Choroid plexus epithelial cell (primary cell): Measurements from ENCODE around the gene OR3A3.
"Not testable (repeated sequence)": the region's sequence is repeated elsewhere in the genome, so short reads cannot be mapped to it uniquely, and the experiment has no call there.

Experiments used
- DNase-seq: peaks from one replicate; pipeline ENCODE4 v3.0.0-alpha.2; 2010; ENCODE audit warnings: low read depth
- H3K4me3 ChIP-seq: 2 replicates; pipeline ENCODE4 v1.5.1; 2011; ENCODE audit warnings: low read depth, mild to moderate bottlenecking, control low read depth, low read length, moderate library complexity
- TF ChIP-seq, protein P1 (sequence below): conservative IDR thresholded peaks from 2 replicates; pipeline ENCODE4 v1.5.1; 2011; ENCODE audit warnings: low read depth, mild to moderate bottlenecking, control low read depth, inconsistent platforms, low read length, moderate library complexity

OR3A3 gene

DNA sequence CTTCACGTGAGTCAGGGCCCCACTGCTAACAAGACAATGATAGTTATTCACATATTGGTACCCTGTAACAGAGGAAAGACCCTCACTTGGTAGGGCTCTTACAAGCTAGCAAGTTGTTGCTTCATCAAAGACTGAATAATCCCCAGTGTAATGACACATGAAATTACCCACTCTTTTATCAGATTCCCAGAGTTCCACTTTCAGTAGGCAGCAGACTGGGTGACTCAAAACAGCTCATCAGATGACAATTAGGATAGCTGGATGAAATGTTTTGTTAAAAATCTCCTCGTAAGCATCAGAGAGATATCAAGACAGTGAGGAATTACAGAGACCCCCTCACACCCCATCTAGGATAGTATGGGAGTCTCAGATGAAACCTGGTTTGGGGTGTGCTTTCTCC lies 29.3 kb downstream of the OR3A3 start:
- H3K4me3 ChIP-seq: no peak overlapping the region
- DNase-seq: no peak
- TF ChIP-seq, protein P1, sequence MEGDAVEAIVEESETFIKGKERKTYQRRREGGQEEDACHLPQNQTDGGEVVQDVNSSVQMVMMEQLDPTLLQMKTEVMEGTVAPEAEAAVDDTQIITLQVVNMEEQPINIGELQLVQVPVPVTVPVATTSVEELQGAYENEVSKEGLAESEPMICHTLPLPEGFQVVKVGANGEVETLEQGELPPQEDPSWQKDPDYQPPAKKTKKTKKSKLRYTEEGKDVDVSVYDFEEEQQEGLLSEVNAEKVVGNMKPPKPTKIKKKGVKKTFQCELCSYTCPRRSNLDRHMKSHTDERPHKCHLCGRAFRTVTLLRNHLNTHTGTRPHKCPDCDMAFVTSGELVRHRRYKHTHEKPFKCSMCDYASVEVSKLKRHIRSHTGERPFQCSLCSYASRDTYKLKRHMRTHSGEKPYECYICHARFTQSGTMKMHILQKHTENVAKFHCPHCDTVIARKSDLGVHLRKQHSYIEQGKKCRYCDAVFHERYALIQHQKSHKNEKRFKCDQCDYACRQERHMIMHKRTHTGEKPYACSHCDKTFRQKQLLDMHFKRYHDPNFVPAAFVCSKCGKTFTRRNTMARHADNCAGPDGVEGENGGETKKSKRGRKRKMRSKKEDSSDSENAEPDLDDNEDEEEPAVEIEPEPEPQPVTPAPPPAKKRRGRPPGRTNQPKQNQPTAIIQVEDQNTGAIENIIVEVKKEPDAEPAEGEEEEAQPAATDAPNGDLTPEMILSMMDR: no peak

DNA sequence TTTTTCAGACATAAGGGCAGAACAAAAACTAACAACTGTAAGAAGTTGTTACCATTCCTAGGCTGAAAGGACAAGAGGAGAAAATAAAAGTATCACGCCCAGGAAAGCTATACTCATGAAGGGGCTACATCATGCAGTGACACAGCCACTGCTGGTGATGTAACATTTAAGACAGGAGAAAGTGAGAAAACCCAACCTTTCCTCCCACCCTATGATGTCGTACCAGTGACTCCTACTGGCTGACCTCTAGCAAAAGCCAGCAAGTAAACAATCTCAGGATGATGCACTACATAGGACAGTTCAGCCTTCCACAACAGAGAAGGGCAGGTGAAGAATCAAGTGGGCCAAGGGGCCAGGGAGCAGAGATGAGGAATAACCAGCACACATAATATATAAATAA lies 36.5 kb downstream of the OR3A3 start:
- peak; percentile 0 for DNase-seq
- no peak overlapping the region for H3K4me3 ChIP-seq
- TF ChIP-seq, protein P1: no peak

DNA sequence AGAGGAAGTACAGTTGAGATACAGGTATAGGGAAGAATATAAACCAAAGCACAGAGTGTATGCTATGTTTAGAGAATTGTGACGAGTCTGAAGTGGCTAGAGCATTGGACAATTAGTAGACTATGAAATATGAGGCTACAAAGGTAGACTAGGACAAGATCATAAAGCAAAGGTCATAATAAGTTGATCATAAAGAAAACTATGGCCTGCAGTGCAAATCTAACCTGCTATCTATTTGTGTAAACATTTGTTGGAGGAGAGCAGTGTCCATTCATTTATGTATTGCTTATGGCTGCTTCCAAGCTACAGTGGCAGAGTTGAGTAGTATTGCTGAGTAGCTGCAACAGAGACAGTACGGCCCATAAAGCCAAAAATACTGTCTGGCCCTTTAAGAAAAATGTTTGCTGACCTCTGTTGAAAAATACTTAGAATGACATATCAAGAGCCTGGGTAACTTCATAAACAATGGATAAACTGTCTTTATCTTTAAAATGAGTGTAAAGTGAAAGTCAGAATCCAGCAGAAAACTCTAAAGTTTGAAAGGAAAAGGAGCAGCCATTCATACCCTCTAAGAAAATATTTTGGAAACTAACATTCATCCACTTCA lies 37.0 kb downstream of the OR3A3 start:
- H3K4me3 ChIP-seq: no peak overlapping the region
- peak; percentile 5 for DNase-seq
- TF ChIP-seq, protein P1: no peak

DNA sequence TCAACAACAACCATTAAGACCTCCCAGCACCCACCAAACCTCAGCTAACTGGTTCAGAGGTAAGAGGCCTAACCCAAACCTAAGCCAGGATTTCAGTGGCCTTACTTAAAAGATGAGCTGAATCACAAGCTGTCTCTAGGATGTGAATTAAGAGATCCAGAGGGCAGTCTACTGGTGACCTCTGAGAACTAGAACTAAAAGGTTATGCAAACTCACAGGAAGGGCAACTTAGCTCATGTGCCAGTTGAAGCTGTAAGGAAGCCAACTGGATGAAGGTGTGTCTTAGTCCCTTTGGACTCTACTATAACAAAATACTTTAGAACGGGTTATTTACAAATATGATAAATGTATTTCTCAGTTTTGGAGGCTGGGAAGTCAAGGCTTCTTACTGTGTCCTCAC lies 55.2 kb downstream of the OR3A3 start:
- not testable (repeated sequence) for DNase-seq, H3K4me3 ChIP-seq

DNA sequence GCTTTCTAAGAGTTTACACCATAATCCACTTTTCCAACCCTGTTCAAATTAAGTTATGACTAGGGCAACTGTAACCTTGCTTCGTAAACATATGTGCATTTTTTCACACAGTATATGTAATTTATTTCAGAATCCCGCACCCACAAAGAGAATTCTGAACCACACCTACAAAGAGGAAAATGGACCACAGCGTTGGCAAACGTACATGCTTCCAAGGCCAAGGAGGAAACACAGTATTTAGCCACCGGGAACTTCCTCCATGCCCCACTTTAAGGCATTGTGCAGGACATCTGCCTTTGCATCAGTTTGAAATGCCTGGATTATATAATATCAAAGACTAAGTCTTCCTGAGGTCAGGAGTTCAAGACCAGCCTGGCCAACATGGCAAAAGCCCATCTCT lies 58.4 kb downstream of the OR3A3 start:
- TF ChIP-seq, protein P1: no peak
- H3K4me3 ChIP-seq: no peak overlapping the region

DNA sequence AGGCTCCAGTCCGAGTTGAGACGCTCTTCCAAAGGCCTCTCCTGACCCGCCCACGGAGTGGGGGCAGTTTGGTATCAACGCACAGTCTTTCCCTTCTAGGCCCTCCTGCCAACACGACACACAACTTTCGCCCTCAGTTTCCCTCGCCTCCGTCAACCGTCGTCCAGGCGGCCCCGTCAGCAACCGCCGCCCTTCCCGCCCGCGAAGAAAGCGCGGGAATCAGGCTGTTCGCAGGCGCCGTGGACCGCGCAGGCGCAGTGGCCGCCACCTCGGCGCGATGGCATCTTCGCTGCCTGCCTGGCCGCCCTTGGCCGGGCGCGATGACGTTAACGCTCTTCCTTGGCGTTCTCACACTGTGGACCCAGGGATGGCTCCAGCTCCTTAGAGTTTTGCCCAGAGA lies 60.4 kb downstream of the OR3A3 start, which contains the start of gene SPATA22:
Gene SPATA22, minus strand, starts transcription at position 221 of the 400 bp plus-strand sequence. CDS start 2,494 bp downstream, outside the sequence.
- no peak within 1 kb of the TSS for H3K4me3 ChIP-seq
- no peak for DNase-seq
- TF ChIP-seq, protein P1: no peak

More for the DNA sequence above, 58.4 kb downstream of the OR3A3 start:
- no peak for DNase-seq

DNA sequence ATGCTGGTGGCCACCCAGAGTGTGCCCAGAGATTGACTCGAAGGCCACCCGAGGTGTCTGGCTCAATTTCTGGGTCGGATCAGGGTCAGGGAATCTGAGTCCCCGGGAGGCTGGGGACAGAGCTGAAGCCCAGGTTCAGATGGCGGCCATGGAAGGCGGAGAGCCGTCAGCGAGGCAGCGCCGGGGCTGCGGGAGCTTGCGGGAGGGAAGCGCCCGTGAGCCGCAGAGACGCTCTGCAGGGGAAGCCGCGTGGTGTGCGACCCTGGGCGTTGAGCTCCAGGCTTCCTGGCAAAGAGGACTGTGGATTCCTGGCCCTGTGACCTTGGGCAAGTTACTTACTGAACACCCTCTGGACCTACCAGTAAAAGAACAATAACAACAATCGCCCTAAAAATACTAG lies 61.0 kb downstream of the OR3A3 start:
- TF ChIP-seq, protein P1: no peak
- DNase-seq: no peak
- H3K4me3 ChIP-seq: no peak overlapping the region
